ENCODE measurements around the gene SMARCA2.

GRCh38 chr9:2180154-2180553 is 165.0 kb downstream of the SMARCA2 start:
- TF ChIP-seq EZH2 (IDR thresholded peaks at IDR 0.05) = no peak
- no peak for TF ChIP-seq FOXP2 (optimal IDR thresholded peaks at IDR 0.05; ENCODE audit: control extremely low read depth, extremely low read length, insufficient read depth)
- no peak for TF ChIP-seq POLR2AphosphoS5 (IDR thresholded peaks at IDR 0.05; ENCODE audit: borderline replicate concordance, low read depth, low read length)
